ENCODE data around the gene UST. TPM values are rescaled to one million over a fixed set of nuclear protein-coding genes. Genes with fewer than 3 reads are reported as not detected.

Gene UST
- total RNA-seq, 4 donors from 2014 or later: 16.7 to 19.5 (median 18.1) TPM

- whole genome bisulfite sequencing: 78% methylated on average over 2 of the region's 2 CpGs
- DNase-seq (ENCODE audit: low spot score in 2 of 2): no peak
- Histone ChIP-seq H3K4me1 (peaks cover 3% of the 10 kb centered on the region), H3K4me3 (no peak overlapping the region), H3K27me3 (no peaks in the 10 kb centered on the region), H3K27ac (no peak overlapping the region), H3K9me3 (no peaks in the 10 kb centered on the region), H3K36me3 (no peaks in the 10 kb centered on the region)
- no peak for TF ChIP-seq EP300 (IDR thresholded peaks at IDR 0.05)
- TF ChIP-seq POLR2A (IDR thresholded peaks at IDR 0.05): no peak
- no peak for TF ChIP-seq POLR2AphosphoS5 (IDR thresholded peaks at IDR 0.05)
- no peak for TF ChIP-seq CTCF (IDR thresholded peaks at IDR 0.05)
Observed at GRCh38 chr6:149007846-149008245, 261.0 kb downstream of the UST start.

- Histone ChIP-seq H3K36me3 (no peaks in the 10 kb centered on the region), H3K27me3 (no peaks in the 10 kb centered on the region), H3K4me3 (no peak overlapping the region), H3K4me1 (peaks cover under 1% of the 10 kb centered on the region), H3K9me3 (no peaks in the 10 kb centered on the region), H3K27ac (no peak overlapping the region)
- TF ChIP-seq CTCF (IDR thresholded peaks at IDR 0.05) (no peak), POLR2A (IDR thresholded peaks at IDR 0.05) (no peak), POLR2AphosphoS5 (IDR thresholded peaks at IDR 0.05) (no peak), EP300 (IDR thresholded peaks at IDR 0.05) (no peak)
- DNase-seq (ENCODE audit: low spot score in 2 of 2): no peak
- 98% methylated on average over 2 of the region's 2 CpGs for WGBS
Observed at GRCh38 chr6:149008741-149009140, 261.9 kb downstream of the UST start.

- no peak for DNase-seq (ENCODE audit: low spot score in 2 of 2)
- Histone ChIP-seq H3K4me3 (no peak overlapping the region), H3K27ac (no peak overlapping the region), H3K27me3 (no peaks in the 10 kb centered on the region), H3K9me3 (no peaks in the 10 kb centered on the region), H3K36me3 (no peaks in the 10 kb centered on the region), H3K4me1 (no peaks in the 10 kb centered on the region)
- TF ChIP-seq POLR2A (IDR thresholded peaks at IDR 0.05): no peak
- TF ChIP-seq POLR2AphosphoS5 (IDR thresholded peaks at IDR 0.05): no peak
- TF ChIP-seq EP300 (IDR thresholded peaks at IDR 0.05): no peak
- no peak for TF ChIP-seq CTCF (IDR thresholded peaks at IDR 0.05)
- WGBS: 77% methylated on average over 6 of the region's 6 CpGs
Observed at GRCh38 chr6:149012040-149012545, 265.3 kb downstream of the UST start.

- Histone ChIP-seq H3K4me3 (no peak overlapping the region), H3K4me1 (no peaks in the 10 kb centered on the region), H3K27ac (no peak overlapping the region), H3K36me3 (no peaks in the 10 kb centered on the region), H3K27me3 (no peaks in the 10 kb centered on the region), H3K9me3 (no peaks in the 10 kb centered on the region)
- TF ChIP-seq EP300 (IDR thresholded peaks at IDR 0.05) (no peak), CTCF (IDR thresholded peaks at IDR 0.05) (no peak), POLR2AphosphoS5 (IDR thresholded peaks at IDR 0.05) (no peak), POLR2A (IDR thresholded peaks at IDR 0.05) (no peak)
- no peak for DNase-seq (ENCODE audit: low spot score in 2 of 2)
- WGBS: 81% methylated on average over 6 of the region's 6 CpGs
Observed at GRCh38 chr6:149013586-149014344, 266.9 kb downstream of the UST start.

- no peaks in the 10 kb centered on the region for H3K4me1 ChIP-seq
- H3K27ac ChIP-seq: no peak overlapping the region
- no peak overlapping the region for H3K4me3 ChIP-seq
- no peaks in the 10 kb centered on the region for H3K9me3 ChIP-seq
- H3K27me3 ChIP-seq: no peaks in the 10 kb centered on the region
- no peak for TF ChIP-seq EP300 (IDR thresholded peaks at IDR 0.05)
- TF ChIP-seq POLR2A (IDR thresholded peaks at IDR 0.05): no peak
- TF ChIP-seq CTCF (IDR thresholded peaks at IDR 0.05): no peak
- TF ChIP-seq POLR2AphosphoS5 (IDR thresholded peaks at IDR 0.05): no peak
- H3K36me3 ChIP-seq: peaks cover 8% of the 10 kb centered on the region
- no peak for DNase-seq (ENCODE audit: low spot score in 2 of 2)
- 56% methylated on average over 7 of the region's 7 CpGs for WGBS
Observed at GRCh38 chr6:149014631-149015534, 268.1 kb downstream of the UST start.
